Activated CD8-positive, alpha-beta T cell treated with anti-CD3 and anti-CD28 coated beads for 36 hours (primary cell): Measurements from ENCODE around the gene RAB20. TPM values are rescaled to one million over a fixed set of nuclear protein-coding genes. Genes with fewer than 3 reads are reported as not detected.
A peak's percentile ranks its signal among the peaks of the same experiment; 100 is the strongest.

Experiments used
- ATAC-seq: fragments of 200-7000 bp; cut with Tn5 transposase; one replicate; pipeline ENCODE4 v1.10.0; 2021; ENCODE audit warnings: mild to moderate bottlenecking, moderate library complexity
- CTCF ChIA-PET: fragments of 350-600 bp; sonication (Branson Sonifier 250); formaldehyde crosslinking; loops from one replicate; lab custom pipeline; 2021; ENCODE audit warnings: antibody characterized with exemption; lab: Charles Lee
- POLR2A ChIA-PET: fragments of 350-600 bp; sonication (Branson Sonifier 250); formaldehyde crosslinking; loops from one replicate; lab custom pipeline; 2021; ENCODE audit warnings: antibody characterized with exemption; lab: Charles Lee
- DNase-seq: peaks from one replicate; pipeline ENCODE4 v3.0.0-alpha.2; 2020
- H3K27ac Mint-ChIP-seq: one replicate; pipeline ENCODE4 v1.8.0; 2021; ENCODE audit warnings: mild to moderate bottlenecking, mixed read lengths
- H3K27me3 Mint-ChIP-seq: one replicate; pipeline ENCODE4 v1.8.0; 2021; ENCODE audit warnings: mixed read lengths
- H3K36me3 Mint-ChIP-seq: one replicate; pipeline ENCODE4 v1.8.0; 2021; ENCODE audit warnings: low read depth, mixed read lengths
- H3K4me1 Mint-ChIP-seq: one replicate; pipeline ENCODE4 v1.8.0; 2021; ENCODE audit warnings: low read depth, mixed read lengths
- H3K4me3 Mint-ChIP-seq: one replicate; pipeline ENCODE4 v1.8.0; 2021; ENCODE audit warnings: mild to moderate bottlenecking, moderate library complexity, mixed read lengths
- H3K9me3 Mint-ChIP-seq: one replicate; pipeline ENCODE4 v1.8.0; 2021; ENCODE audit warnings: mixed read lengths
- intact Hi-C: fragments of 100-400 bp; cut with micrococcal nuclease; formaldehyde crosslinking; loops from one replicate; pipeline ENCODE4 v1.10.0; 2022
- total RNA-seq, 2 experiments: library from RNA; stranded (reverse); gene quantifications; one replicate each; pipeline ENCODE4 v1.2.3, GENCODE V29; 2021
- TF ChIP-seq, protein P1 (sequence below): fragments of 200-600 bp; IDR thresholded peaks from one replicate; pipeline ENCODE4 v1.8.0; 2022; ENCODE audit warnings: antibody characterized with exemption, mild to moderate bottlenecking

RAB20 gene
- total RNA-seq, 2 experiments from 2014 or later: 10.3 to 11.1 TPM

DNA sequence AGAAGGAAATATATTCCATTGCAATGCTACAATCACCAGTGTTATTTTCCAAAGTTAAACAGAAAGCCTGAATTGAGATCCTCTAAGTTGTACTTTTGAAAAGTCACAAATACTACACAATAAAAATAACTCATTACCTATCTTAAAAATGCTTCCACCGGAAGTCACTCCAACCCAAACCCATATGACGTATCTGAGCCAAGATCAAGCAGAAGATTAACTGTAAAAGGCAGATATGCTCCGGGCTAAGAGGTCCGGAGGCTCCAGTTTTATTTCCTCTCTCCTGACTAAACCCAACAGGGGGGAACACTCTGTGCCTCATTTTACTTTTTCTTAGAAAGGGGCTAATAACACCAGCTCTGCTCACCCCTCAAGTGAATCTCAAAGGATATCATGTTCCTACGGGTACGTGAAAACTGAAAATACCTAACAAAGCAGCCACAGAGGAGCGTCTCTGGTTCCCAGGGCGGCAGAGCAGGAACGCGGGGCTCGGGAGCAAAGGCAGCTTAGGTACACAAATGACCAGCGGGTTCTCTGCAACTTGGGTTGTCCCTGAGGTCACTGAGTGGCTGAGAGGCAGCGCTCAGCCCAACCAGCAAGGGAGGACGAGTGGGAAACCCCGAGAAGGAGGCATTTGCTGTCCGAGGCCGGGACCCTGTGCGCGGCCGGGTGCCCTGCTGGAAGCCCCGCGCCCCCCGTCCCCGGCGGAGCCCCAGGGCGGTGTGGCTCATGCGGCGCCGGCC lies 750 bp downstream of the RAB20 start:
- Mint-ChIP-seq H3K9me3 (no peaks in the 10 kb centered on the region), H3K4me1 (peaks cover 17% of the 10 kb centered on the region), H3K27me3 (peaks cover 15% of the 10 kb centered on the region), H3K36me3 (peaks cover 6% of the 10 kb centered on the region), H3K4me3 (peak overlapping the region; percentile 82), H3K27ac (peak overlapping the region; percentile 44)
- ChIA-PET POLR2A (interaction anchor here (1.8 kb wide), 1 partner anchor 9 kb away, joined by 3 read pairs; no protein-coding TSS in a partner anchor), CTCF (no interaction called here)
- intact Hi-C loops: no loop called here
- TF ChIP-seq, protein P1, sequence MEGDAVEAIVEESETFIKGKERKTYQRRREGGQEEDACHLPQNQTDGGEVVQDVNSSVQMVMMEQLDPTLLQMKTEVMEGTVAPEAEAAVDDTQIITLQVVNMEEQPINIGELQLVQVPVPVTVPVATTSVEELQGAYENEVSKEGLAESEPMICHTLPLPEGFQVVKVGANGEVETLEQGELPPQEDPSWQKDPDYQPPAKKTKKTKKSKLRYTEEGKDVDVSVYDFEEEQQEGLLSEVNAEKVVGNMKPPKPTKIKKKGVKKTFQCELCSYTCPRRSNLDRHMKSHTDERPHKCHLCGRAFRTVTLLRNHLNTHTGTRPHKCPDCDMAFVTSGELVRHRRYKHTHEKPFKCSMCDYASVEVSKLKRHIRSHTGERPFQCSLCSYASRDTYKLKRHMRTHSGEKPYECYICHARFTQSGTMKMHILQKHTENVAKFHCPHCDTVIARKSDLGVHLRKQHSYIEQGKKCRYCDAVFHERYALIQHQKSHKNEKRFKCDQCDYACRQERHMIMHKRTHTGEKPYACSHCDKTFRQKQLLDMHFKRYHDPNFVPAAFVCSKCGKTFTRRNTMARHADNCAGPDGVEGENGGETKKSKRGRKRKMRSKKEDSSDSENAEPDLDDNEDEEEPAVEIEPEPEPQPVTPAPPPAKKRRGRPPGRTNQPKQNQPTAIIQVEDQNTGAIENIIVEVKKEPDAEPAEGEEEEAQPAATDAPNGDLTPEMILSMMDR: no peak
- ATAC-seq (peak; percentile 31), DNase-seq (peak; percentile 11)

DNA sequence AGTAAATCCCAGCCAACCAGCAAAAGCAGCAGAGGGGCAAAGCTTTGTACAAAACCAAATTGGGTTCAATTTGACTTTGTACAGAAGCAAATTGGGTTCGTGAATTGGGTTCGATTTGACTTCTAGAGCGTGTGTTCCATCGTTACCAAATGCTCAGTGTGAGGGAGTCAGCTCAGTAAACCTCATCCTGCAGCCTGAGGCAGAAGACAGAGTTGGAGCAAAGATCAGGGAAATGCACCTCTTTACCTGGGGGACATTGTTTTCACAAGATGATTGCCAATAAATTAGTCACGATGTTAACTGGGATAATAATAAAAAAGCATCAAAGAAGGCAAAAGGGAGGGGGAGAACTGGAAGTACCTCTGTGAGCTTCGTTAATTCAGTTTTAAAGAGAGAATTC lies 1.5 kb downstream of the RAB20 start:
- Mint-ChIP-seq H3K4me3 (peak overlapping the region; percentile 10), H3K4me1 (peaks cover 17% of the 10 kb centered on the region), H3K36me3 (peaks cover 6% of the 10 kb centered on the region), H3K9me3 (no peaks in the 10 kb centered on the region), H3K27ac (no peak overlapping the region), H3K27me3 (peaks cover 15% of the 10 kb centered on the region)
- ATAC-seq: no peak
- ChIA-PET CTCF (no interaction called here), POLR2A (interaction anchor here (1.8 kb wide), 1 partner anchor 8 kb away, joined by 3 read pairs; no protein-coding TSS in a partner anchor)
- intact Hi-C loops: no loop called here
- DNase-seq: no peak
- TF ChIP-seq, protein P1: no peak

DNA sequence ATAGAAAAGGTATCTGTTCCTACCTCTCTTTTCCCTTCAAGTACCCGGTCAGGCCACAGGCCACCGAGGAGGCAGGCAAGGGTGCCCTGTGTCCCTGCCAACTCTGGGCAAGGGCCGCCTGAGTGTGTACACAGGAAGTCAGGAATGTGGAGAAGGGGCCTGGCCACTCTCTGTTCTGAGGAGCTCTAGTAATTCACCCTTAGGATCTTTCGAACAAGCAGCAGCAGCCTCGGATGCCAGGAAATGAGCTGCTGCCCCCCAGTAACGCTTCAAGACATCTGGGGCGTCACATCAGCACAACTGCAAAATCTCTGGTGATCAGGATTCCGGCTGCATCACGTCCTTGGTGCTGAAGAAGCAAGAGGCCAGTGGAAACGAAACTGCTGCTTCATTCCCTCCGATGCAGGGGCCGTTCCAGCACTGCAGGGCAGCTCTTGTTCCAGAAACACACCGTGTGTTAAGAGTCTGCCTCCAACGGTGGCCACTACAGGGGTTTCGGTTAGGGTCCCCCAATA lies 2.0 kb downstream of the RAB20 start:
- no peak overlapping the region for H3K4me3 Mint-ChIP-seq
- CTCF ChIA-PET: no interaction called here
- ATAC-seq (no peak), DNase-seq (no peak)
- H3K27ac Mint-ChIP-seq: no peak overlapping the region
- H3K4me1 Mint-ChIP-seq: peaks cover 17% of the 10 kb centered on the region
- POLR2A ChIA-PET: no interaction called here
- H3K36me3 Mint-ChIP-seq: peaks cover 6% of the 10 kb centered on the region
- TF ChIP-seq, protein P1: no peak
- intact Hi-C loops: no loop called here
- no peaks in the 10 kb centered on the region for H3K9me3 Mint-ChIP-seq
- H3K27me3 Mint-ChIP-seq: peaks cover 11% of the 10 kb centered on the region

DNA sequence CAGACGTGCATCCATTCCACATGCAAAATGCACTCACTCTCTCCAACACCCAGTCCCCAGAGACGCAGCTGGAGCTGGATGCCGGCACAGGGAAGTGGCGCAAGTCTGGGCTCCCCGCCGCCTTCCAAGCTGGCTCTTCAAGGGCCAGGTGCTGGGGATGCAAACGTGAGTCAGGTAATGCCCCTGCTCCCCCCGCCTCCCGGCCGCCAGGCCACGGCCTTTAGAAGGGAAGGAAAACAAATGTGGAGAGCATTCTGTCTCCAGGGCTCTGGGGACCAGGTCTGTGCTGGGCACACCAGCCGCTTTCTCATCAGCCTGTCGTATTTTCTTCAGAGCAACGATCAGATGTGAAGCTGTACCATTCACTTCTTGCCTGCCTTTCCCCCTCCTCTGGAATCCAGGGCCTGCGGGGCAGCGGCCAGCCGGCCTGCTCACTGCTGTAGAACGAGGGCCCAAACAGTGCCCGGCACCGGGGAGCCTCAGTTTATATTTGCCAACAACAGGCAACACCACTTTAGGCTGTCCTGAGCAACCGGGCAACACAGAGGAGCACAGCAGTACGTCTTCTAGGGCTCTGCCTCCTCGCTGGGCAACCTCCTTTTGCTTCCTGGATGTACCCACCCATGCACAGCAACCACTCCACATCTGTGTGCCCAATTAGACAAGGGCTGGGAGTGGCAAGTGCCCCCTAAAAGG lies 3.8 kb downstream of the RAB20 start:
- TF ChIP-seq, protein P1: no peak
- ATAC-seq (no peak), DNase-seq (no peak)
- H3K4me1 Mint-ChIP-seq: peaks cover 16% of the 10 kb centered on the region
- no peak overlapping the region for H3K4me3 Mint-ChIP-seq
- peaks cover 6% of the 10 kb centered on the region for H3K36me3 Mint-ChIP-seq
- H3K9me3 Mint-ChIP-seq: no peaks in the 10 kb centered on the region
- no peak overlapping the region for H3K27ac Mint-ChIP-seq
- H3K27me3 Mint-ChIP-seq: peaks cover 5% of the 10 kb centered on the region
- ChIA-PET CTCF (no interaction called here), POLR2A (interaction anchor here (0.6 kb wide), 1 partner anchor 1775 kb away, joined by 3 read pairs; no protein-coding TSS in a partner anchor)
- intact Hi-C loops: no loop called here

DNA sequence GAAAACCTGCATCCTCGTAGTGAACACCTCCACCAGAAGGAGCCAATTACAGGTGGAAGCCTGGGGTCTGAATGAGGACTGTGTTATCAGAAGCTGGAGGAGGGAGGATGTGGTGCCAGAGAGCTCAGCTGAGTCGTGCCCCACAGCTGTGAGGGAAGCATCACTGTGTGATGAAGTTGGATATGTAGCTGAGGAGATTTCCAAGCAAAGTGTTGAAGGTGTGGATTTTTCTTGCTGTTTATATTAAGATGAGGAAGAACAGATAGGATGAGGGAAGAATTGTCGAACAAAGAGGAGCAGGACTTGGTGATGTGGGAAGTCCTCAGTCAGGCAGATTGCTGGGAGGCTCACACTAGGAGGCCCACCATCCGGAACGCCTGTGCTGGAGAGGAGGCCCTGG lies 4.4 kb downstream of the RAB20 start:
- Mint-ChIP-seq H3K27ac (no peak overlapping the region), H3K36me3 (peaks cover 6% of the 10 kb centered on the region), H3K4me1 (peaks cover 12% of the 10 kb centered on the region), H3K4me3 (no peak overlapping the region), H3K27me3 (peaks cover 5% of the 10 kb centered on the region), H3K9me3 (no peaks in the 10 kb centered on the region)
- ATAC-seq (no peak), DNase-seq (no peak)
- TF ChIP-seq, protein P1: no peak
- ChIA-PET POLR2A (no interaction called here), CTCF (no interaction called here)
- intact Hi-C loops: no loop called here
